VCaP (cell line): Measurements from ENCODE around the gene ARHGEF7.

Experiments
- H3K27ac ChIP-seq: fragments of 450-650 bp; 2 replicates; pipeline ENCODE4 v1.5.1; 2017
- CTCF ChIP-seq: fragments of 450-650 bp; conservative IDR thresholded peaks from 2 replicates; pipeline ENCODE4 v1.5.1; 2017; ENCODE audit warnings: mild to moderate bottlenecking, moderate library complexity

ARHGEF7 gene

GRCh38 chr13:111270126-111270525 lies 155.0 kb downstream of the ARHGEF7 start:
- TF ChIP-seq CTCF, result no peak
- H3K27ac ChIP-seq, result peak overlapping the region; percentile 57

- peak; percentile 66 for TF ChIP-seq CTCF
- H3K27ac ChIP-seq, result peak overlapping the region; percentile 57
Measured at GRCh38 chr13:111270765-111271698, 155.9 kb downstream of the ARHGEF7 start.

GRCh38 chr13:111272117-111272516 lies 157.0 kb downstream of the ARHGEF7 start:
- peak overlapping the region; percentile 57; the same call in 1 of the 2 replicates for H3K27ac ChIP-seq
- no peak for TF ChIP-seq CTCF

- H3K27ac ChIP-seq, result no peak overlapping the region
- no peak for TF ChIP-seq CTCF
Measured at GRCh38 chr13:111275382-111275781, 160.3 kb downstream of the ARHGEF7 start.

GRCh38 chr13:111275995-111276618 lies 161.0 kb downstream of the ARHGEF7 start:
- H3K27ac ChIP-seq, result no peak overlapping the region
- TF ChIP-seq CTCF, result no peak

- no peak overlapping the region for H3K27ac ChIP-seq
- TF ChIP-seq CTCF, result no peak
Measured at GRCh38 chr13:111278258-111278657, 163.1 kb downstream of the ARHGEF7 start.
